ENCODE results near the gene MCCC1.

- TF ChIP-seq CTCF (IDR thresholded peaks at IDR 0.05) (no peak), ZFX (IDR thresholded peaks at IDR 0.05; ENCODE audit: borderline replicate concordance) (no peak)
Measured at GRCh38 chr3:182965861-182966366, 133.4 kb downstream of the MCCC1 start.

All from 22Rv1 (cell line).